Liver (tissue), 9 donors: ENCODE results near the gene PITPNB. TPM values are rescaled to one million over a fixed set of nuclear protein-coding genes. Genes with fewer than 3 reads are reported as not detected.

ENCODE experiments used
- DNase-seq: peaks from one replicate; pipeline ENCODE4 v3.0.0-alpha.2; 2017; ENCODE audit warnings: low spot score
- H3K27ac ChIP-seq, 2 donors: one replicate each; pipeline ENCODE4 v1.7.0; 2013; ENCODE audit warnings: inconsistent platforms in 2 of 2, low read length in 2 of 2, control low read depth in 1 of 2, low read depth in 1 of 2, mild to moderate bottlenecking in 1 of 2
- H3K27me3 ChIP-seq, 4 donors: one replicate each; pipeline versions ENCODE4 v1.6.1 to v1.7.0; 2013; ENCODE audit warnings: low read length in 3 of 4, inconsistent platforms in 1 of 4, mild to moderate bottlenecking in 1 of 4, moderate library complexity in 1 of 4; ENCODE audit not compliant: control insufficient read depth in 4 of 4, insufficient read depth in 4 of 4
- H3K36me3 ChIP-seq, 4 donors: one replicate each; pipeline versions ENCODE4 v1.6.1 to v1.7.0; 2013; ENCODE audit warnings: low read length in 3 of 4, mild to moderate bottlenecking in 3 of 4, low read depth in 1 of 4, moderate library complexity in 1 of 4; ENCODE audit not compliant: control insufficient read depth in 4 of 4, insufficient read depth in 3 of 4
- H3K4me1 ChIP-seq, 4 donors: one replicate each; pipeline versions ENCODE4 v1.6.1 to v1.7.0; 2013; ENCODE audit warnings: low read length in 3 of 4, mild to moderate bottlenecking in 3 of 4, moderate library complexity in 1 of 4; ENCODE audit not compliant: control insufficient read depth in 4 of 4, insufficient read depth in 4 of 4
- H3K4me3 ChIP-seq, 3 donors: one replicate each; pipeline versions ENCODE4 v1.6.1 to v1.7.0; 2013; ENCODE audit warnings: low read length in 3 of 3, control low read depth in 1 of 3, low read depth in 1 of 3, mild to moderate bottlenecking in 1 of 3
- H3K9ac ChIP-seq, 2 donors: one replicate each; pipeline ENCODE4 v1.7.0; 2013; ENCODE audit warnings: low read length in 2 of 2, mild to moderate bottlenecking in 2 of 2, moderate library complexity in 2 of 2, control low read depth in 1 of 2, low read depth in 1 of 2
- H3K9me3 ChIP-seq, 4 donors: one replicate each; pipeline versions ENCODE4 v1.6.1 to v1.7.0; 2013; ENCODE audit warnings: low read length in 3 of 4; ENCODE audit not compliant: control insufficient read depth in 4 of 4
- EGR1 ChIP-seq, 2 donors: IDR thresholded peaks; 2 replicates each; pipeline ENCODE4 v1.6.1; 2016 to 2018; ENCODE audit warnings: antibody characterized with exemption in 2 of 2, low read depth in 2 of 2
- FOXA1 ChIP-seq: IDR thresholded peaks from 2 replicates; pipeline ENCODE4 v1.6.1; 2016; ENCODE audit warnings: antibody characterized with exemption
- FOXA2 ChIP-seq: IDR thresholded peaks from 2 replicates; pipeline ENCODE4 v1.6.1; 2016; ENCODE audit warnings: antibody characterized with exemption
- HNF4G ChIP-seq: IDR thresholded peaks from 2 replicates; pipeline ENCODE4 v1.6.1; 2016; ENCODE audit warnings: antibody characterized with exemption
- JUND ChIP-seq, 2 donors: IDR thresholded peaks; 2 replicates each; pipeline ENCODE4 v1.6.1; 2016; ENCODE audit warnings: antibody characterized with exemption in 2 of 2
- NR2F2 ChIP-seq: IDR thresholded peaks from 2 replicates; pipeline ENCODE4 v1.6.1; 2016; ENCODE audit warnings: antibody characterized with exemption
- RAD21 ChIP-seq, 2 donors: IDR thresholded peaks; 2 replicates each; pipeline ENCODE4 v1.6.1; 2016; ENCODE audit warnings: antibody characterized with exemption in 2 of 2, mild to moderate bottlenecking in 2 of 2
- YY1 ChIP-seq: IDR thresholded peaks from 2 replicates; pipeline ENCODE4 v1.6.1; 2016; ENCODE audit warnings: antibody characterized with exemption, mild to moderate bottlenecking
- WGBS: extraction: QIAGEN DNeasy Blood & Tissue Kit; methylation state at CpG from one replicate; pipeline ENCODE4 v1.1.7; 2013; 5-methylcytosine and 5-hydroxymethylcytosine counted together
- polyA plus RNA-seq, 2 donors: library from polyadenylated mRNA; stranded (reverse) in 1 of 2; unstranded in 1 of 2; fragments of 200-250 nt in 1 of 2; fragments of >200 nt in 1 of 2; fragmentation: Nextera tagmentation in 1 of 2; extraction: Ambion mirVana in 1 of 2; gene quantifications; one replicate each; pipeline versions ENCODE4 v1.2.1 to v1.2.3, GENCODE V29; 2013 to 2015
- total RNA-seq, 2 donors: library from RNA; depleted of rRNA; stranded (reverse); fragments of >200 nt; gene quantifications; one replicate each; pipeline ENCODE4 v1.2.3, GENCODE V29; 2014
- TF ChIP-seq, protein P1 (sequence below): IDR thresholded peaks from 2 replicates; pipeline ENCODE4 v1.6.1; 2016; ENCODE audit warnings: antibody characterized with exemption, mild to moderate bottlenecking
- TF ChIP-seq, protein P2 (sequence below): IDR thresholded peaks from 2 replicates; pipeline ENCODE4 v1.6.1; 2016; ENCODE audit warnings: antibody characterized with exemption
- TF ChIP-seq, protein P3 (sequence below): fragments of 150-350 bp; IDR thresholded peaks from 2 replicates; pipeline ENCODE4 v1.5.1; 2017; ENCODE audit warnings: improper control_type of control experiment, low read depth, low read length; ENCODE audit not compliant: missing input control
- TF ChIP-seq, protein P4 (sequence below): IDR thresholded peaks from 2 replicates; pipeline ENCODE4 v1.6.1; 2016; ENCODE audit warnings: antibody characterized with exemption
- TF ChIP-seq, protein P5 (sequence below): IDR thresholded peaks from 2 replicates; pipeline ENCODE4 v1.6.1; 2016; ENCODE audit warnings: antibody characterized with exemption
- donor health status: healthy.
- donor health status: healthy.
- donor health status: healthy.
- donor health status: healthy.
- donor health status: healthy.

The PITPNB gene
- total and polyA plus RNA-seq, 4 donors = 18.4 to 57.4 (median 34.4) TPM

DNA sequence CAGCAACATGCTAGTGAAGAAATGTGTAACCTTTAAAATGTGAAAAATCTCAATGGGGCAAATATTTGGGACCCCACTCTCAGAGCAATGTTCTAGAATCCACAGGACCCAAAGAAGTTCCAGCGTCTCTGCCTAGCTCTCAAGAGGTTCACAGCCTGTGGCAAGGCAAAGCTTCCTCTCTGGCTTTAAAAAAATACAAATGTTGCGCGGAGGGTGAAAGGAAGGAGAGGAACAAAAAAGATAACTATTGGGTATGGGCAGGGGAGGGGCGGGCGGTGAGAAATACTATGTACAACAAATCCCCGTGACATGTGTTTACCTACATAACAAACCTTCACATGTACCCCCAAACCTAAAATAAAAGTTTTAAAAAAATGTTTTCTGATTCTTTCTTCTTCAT is 53.6 kb downstream of the PITPNB start:
- peaks cover 3 to 76% (median 53%) of the 10 kb centered on the region in 4 donors for H3K4me1 ChIP-seq
- H3K27me3 ChIP-seq = no peaks in the 10 kb centered on the region
- H3K27ac ChIP-seq = peak overlapping the region; percentile 89 to 92
- H3K4me3 ChIP-seq = no peak overlapping the region
- 27% methylated on average over 6 of the region's 6 CpGs for WGBS
- no peaks in the 10 kb centered on the region for H3K9me3 ChIP-seq
- no peak for TF ChIP-seq JUND (IDR thresholded peaks at IDR 0.05)
- TF ChIP-seq, protein P1, sequence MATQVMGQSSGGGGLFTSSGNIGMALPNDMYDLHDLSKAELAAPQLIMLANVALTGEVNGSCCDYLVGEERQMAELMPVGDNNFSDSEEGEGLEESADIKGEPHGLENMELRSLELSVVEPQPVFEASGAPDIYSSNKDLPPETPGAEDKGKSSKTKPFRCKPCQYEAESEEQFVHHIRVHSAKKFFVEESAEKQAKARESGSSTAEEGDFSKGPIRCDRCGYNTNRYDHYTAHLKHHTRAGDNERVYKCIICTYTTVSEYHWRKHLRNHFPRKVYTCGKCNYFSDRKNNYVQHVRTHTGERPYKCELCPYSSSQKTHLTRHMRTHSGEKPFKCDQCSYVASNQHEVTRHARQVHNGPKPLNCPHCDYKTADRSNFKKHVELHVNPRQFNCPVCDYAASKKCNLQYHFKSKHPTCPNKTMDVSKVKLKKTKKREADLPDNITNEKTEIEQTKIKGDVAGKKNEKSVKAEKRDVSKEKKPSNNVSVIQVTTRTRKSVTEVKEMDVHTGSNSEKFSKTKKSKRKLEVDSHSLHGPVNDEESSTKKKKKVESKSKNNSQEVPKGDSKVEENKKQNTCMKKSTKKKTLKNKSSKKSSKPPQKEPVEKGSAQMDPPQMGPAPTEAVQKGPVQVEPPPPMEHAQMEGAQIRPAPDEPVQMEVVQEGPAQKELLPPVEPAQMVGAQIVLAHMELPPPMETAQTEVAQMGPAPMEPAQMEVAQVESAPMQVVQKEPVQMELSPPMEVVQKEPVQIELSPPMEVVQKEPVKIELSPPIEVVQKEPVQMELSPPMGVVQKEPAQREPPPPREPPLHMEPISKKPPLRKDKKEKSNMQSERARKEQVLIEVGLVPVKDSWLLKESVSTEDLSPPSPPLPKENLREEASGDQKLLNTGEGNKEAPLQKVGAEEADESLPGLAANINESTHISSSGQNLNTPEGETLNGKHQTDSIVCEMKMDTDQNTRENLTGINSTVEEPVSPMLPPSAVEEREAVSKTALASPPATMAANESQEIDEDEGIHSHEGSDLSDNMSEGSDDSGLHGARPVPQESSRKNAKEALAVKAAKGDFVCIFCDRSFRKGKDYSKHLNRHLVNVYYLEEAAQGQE = no peak
- TF ChIP-seq EGR1 (IDR thresholded peaks at IDR 0.05; ENCODE audit: low read depth in 2 of 2) = no peak
- TF ChIP-seq YY1 = peak; percentile 19
- TF ChIP-seq, protein P2, sequence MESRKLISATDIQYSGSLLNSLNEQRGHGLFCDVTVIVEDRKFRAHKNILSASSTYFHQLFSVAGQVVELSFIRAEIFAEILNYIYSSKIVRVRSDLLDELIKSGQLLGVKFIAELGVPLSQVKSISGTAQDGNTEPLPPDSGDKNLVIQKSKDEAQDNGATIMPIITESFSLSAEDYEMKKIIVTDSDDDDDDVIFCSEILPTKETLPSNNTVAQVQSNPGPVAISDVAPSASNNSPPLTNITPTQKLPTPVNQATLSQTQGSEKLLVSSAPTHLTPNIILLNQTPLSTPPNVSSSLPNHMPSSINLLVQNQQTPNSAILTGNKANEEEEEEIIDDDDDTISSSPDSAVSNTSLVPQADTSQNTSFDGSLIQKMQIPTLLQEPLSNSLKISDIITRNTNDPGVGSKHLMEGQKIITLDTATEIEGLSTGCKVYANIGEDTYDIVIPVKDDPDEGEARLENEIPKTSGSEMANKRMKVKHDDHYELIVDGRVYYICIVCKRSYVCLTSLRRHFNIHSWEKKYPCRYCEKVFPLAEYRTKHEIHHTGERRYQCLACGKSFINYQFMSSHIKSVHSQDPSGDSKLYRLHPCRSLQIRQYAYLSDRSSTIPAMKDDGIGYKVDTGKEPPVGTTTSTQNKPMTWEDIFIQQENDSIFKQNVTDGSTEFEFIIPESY = no peak
- H3K36me3 ChIP-seq = peaks cover 0 to 4% (median 1%) of the 10 kb centered on the region in 4 donors
- no peak for DNase-seq
- peak overlapping the region in 1 of 2 donors; percentile 81 for H3K9ac ChIP-seq

DNA sequence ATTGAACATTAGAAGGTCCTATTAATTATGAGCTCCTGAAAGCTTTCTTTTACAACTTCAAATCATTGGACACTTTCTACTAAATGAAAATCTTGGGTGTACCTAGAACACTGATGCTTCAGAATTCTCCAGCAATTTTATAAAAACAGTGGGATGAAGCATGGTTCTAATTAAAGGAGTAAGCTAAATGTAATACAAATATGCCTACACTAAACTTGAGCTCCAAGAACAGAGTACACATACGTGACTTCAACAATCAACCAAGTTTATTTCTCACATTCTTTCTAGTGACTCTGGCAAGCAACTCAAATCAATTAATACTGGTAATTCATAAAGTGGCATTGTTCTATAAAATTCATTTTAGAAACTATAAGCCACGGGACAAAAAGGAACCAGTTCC is 55.5 kb downstream of the PITPNB start:
- Histone ChIP-seq H3K36me3 (peaks cover 0 to 4% (median 1%) of the 10 kb centered on the region in 4 donors), H3K27ac (peak overlapping the region in 1 of 2 donors; percentile 55), H3K9ac (no peak overlapping the region), H3K9me3 (no peaks in the 10 kb centered on the region), H3K4me1 (peaks cover 5 to 62% (median 44%) of the 10 kb centered on the region in 4 donors), H3K27me3 (no peaks in the 10 kb centered on the region), H3K4me3 (no peak overlapping the region)
- WGBS = 64% methylated on average over 2 of the region's 2 CpGs
- no peak for DNase-seq
- TF ChIP-seq, protein P3, sequence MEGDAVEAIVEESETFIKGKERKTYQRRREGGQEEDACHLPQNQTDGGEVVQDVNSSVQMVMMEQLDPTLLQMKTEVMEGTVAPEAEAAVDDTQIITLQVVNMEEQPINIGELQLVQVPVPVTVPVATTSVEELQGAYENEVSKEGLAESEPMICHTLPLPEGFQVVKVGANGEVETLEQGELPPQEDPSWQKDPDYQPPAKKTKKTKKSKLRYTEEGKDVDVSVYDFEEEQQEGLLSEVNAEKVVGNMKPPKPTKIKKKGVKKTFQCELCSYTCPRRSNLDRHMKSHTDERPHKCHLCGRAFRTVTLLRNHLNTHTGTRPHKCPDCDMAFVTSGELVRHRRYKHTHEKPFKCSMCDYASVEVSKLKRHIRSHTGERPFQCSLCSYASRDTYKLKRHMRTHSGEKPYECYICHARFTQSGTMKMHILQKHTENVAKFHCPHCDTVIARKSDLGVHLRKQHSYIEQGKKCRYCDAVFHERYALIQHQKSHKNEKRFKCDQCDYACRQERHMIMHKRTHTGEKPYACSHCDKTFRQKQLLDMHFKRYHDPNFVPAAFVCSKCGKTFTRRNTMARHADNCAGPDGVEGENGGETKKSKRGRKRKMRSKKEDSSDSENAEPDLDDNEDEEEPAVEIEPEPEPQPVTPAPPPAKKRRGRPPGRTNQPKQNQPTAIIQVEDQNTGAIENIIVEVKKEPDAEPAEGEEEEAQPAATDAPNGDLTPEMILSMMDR = no peak

DNA sequence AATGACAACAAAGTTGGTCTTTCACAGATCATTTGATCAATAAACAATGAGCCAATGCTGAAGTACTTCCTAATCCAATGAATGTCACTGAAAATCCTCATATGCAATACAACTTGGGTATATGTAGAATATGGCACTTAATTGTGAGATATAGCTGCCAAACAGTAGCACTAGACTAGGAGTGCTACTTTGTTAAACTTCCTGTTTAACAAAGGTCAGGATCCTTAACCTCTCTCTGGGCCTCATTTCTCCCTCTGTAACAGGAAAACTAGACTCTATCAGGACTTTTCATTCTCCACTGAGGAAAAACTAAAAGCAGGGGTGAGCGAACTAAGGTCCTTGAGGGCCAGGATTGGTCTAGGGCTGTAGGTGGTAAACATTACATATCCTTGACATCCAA is 56.1 kb downstream of the PITPNB start:
- no peak overlapping the region for H3K4me3 ChIP-seq
- no peaks in the 10 kb centered on the region for H3K9me3 ChIP-seq
- peak overlapping the region in 1 of 2 donors; percentile 55 for H3K27ac ChIP-seq
- no peaks in the 10 kb centered on the region for H3K27me3 ChIP-seq
- no peak overlapping the region for H3K9ac ChIP-seq
- TF ChIP-seq, protein P4, sequence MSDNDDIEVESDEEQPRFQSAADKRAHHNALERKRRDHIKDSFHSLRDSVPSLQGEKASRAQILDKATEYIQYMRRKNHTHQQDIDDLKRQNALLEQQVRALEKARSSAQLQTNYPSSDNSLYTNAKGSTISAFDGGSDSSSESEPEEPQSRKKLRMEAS = no peak
- TF ChIP-seq NR2F2 (peak; percentile 91), YY1 (no peak), FOXA2 (no peak), RAD21 (IDR thresholded peaks at IDR 0.05) (no peak), FOXA1 (no peak), HNF4G (no peak)
- TF ChIP-seq, protein P2 = no peak
- TF ChIP-seq, protein P5, sequence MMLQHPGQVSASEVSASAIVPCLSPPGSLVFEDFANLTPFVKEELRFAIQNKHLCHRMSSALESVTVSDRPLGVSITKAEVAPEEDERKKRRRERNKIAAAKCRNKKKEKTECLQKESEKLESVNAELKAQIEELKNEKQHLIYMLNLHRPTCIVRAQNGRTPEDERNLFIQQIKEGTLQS = no peak
- 87% methylated on average over 1 of the region's 1 CpG for WGBS
- H3K36me3 ChIP-seq = peaks cover 0 to 9% (median 3%) of the 10 kb centered on the region in 4 donors
- peaks cover 5 to 57% (median 38%) of the 10 kb centered on the region in 4 donors for H3K4me1 ChIP-seq
- DNase-seq = no peak
